NCI-H524 treated with DMSO at 0.1 percent for 48 hours (cell line): ENCODE results near the gene CATSPERZ.

Source experiments
- DNase-seq: peaks from one replicate; lab custom pipeline; 2025; lab: John Stamatoyannopoulos, UW

The CATSPERZ gene

DNA sequence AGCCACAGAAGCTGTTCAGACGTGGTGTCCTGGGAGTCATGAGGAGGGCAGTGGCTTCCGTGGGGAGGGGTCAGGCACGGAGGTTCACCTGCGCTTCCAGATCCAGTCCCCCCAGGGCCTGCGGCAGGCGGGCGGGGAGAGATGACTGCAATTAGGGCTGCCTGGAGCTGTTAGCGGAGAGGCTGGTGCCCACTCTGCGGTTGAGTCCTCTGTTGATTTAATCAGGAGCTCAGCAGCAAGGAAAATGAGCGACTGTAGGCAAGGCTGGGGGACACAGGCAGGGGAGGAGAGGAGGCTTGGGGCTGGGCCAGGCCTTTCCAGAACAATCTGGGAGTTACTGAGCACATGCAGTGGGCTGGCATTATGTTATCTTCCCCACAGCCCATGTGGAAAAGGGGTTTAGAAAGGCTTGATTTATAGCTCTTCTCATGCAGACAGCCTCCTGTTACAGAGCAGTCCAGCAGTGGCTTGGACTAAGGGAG lies 35.7 kb upstream of the CATSPERZ start:
- no peak for DNase-seq

DNA sequence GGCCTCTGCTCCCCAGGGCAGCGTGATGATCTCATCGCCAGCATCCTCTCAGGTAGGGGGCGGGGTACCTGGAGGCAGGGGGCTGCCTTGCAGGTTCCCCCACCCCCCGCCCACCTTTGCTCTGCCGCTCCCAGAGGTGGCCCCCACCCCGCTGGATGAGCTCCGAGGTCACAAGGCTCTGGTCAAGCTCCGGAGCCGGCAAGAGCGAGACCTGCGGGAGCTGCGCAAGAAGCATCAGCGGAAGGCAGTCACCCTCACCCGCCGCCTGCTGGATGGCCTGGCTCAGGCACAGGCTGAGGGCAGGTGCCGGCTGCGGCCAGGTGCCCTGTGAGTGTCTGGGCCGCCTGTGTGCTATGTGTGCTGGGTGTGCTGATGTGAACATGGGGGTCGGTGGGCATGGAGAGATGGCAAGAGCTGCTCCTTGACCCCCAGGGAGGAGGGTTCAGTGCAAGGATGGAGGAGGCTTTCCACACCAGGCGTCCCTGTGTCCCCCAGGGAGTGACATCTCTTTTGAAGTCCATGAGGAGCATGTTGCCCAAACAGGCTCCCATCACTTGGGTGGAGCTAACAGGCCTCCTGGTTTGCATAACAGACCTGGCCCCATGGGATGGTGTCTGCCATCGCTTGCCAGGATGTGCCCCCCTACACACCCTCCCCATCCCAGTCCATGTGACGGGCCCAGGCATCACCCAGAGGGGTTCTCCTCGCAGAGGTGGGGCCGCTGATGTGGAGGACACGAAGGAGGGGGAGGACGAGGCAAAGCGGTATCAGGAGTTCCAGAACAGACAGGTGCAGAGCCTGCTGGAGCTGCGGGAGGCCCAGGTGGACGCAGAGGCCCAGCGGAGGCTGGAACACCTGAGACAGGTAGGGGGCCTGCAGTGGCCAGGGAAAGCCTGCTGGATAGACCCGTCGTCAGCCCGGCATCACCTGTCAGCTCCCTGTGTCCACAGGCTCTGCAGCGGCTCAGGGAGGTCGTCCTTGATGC lies 34.7 kb upstream of the CATSPERZ start:
- DNase-seq: no peak

DNA sequence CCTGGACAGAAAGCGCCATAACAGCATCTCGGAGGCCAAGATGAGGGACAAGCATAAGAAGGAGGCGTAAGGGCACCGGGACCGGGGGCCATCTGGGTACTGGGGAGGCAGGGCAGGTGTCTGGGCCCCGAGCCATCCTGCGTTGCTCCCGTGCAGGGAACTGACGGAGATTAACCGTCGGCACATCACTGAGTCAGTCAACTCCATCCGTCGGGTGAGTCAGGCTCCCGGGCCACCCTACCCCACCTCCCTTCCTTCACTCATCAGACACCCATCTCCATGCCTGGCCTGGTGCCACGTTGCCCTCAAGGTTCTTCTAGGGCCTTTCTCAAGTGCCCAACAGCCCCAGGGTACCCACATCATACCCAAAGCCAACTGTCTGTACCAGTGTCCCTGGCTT lies 33.8 kb upstream of the CATSPERZ start:
- no peak for DNase-seq

DNA sequence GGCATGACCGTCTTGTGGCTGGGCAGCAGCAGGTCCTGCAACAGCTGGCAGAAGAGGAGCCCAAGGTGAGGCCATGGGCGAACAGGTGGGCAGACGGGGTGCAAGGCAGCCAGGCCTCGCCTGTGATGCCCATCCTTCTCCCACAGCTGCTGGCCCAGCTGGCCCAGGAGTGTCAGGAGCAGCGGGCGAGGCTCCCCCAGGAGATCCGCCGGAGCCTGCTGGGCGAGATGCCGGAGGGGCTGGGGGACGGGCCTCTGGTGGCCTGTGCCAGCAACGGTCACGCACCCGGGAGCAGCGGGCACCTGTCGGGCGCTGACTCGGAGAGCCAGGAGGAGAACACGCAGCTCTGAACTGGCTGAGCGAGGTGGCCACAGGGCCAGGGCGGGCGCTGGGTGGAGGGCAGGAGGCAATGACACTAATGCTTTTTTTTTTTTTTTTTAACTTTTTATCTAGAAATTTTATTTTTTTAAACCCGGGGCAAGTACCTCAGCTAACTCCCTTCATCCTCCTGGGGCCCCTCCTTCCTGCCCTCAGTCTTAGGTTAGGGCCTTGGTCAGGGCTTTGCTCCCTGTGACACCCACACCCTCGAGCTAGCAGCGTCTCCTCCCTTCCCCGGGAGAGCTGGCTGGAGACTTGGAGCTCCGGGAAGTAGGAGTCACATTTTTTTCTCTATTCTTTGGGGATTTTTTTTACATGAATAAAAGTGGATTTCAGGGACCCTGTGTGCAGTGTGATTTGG lies 32.8 kb upstream of the CATSPERZ start:
- DNase-seq: no peak

DNA sequence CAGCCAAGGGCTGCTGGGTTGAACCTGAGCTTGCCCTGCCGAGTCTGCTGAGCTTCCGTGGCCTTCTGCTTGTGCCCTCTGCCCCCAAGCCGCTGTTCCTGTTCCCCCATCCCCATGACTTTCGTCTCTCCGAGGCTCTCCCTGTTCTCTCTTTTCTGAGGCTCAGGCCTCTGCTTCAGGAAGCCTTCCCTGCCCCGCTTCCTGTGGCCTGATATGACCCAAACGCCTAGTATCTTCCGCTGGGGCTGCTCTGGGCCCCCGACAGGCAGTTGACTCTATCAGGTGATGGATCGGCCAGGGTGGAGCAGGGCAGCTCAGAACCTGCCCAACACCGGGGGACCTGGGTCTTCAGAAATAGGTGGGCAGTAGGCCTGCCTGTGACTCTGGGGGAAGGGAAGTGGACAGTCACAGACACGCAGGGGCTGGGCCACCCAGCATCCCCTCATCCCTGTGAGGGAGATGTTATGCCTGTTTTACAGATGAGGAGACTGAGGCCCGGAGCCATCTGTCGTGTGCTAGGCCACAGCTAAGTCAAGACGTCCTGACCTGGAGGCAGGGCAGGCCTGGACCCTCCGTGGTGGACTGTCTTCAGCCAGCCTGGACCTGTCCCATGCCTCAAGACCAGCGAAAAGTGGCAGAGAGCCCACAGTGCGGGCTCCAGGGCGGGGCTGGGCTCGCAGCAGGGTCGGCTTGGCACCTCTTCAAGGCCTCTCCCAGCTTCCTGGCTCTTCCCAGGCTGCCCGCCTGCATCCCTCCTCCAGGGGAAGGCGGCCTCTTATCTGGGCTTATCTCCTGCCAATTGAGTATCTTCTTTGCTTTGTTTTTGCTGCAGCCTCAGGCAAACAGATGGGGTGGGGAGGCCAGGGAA lies 31.9 kb upstream of the CATSPERZ start:
- DNase-seq: no peak

DNA sequence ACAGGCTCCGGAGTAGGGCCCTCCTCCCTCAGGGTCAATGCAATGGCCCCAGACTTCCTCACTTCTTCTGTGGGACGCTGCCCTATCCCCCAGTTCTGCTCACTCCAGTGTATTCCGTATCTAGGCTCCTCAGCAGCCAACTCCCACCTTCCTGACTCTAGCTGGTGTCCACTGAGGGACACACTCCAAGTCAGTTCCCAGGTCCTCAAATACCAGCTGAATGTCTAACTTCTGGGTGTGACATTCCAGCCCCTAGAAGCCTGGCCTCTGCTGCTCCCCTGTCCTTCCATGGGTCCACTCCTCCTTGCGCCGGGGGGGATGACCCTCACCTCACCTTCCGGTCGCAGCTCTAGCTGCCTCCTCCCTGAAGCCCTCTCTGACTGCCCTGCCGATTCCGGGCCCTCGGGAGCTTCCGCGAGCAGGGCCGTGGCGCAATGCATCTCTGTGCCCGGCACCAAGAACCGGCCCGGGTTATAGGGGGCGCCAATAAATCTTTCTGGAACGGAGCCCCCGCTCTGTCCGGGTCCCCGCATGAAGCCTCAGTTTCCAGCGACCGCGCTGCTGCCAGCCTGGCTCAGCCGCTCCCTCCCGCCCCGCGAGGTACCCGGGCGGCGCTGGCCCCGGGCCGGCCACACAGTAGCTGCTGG lies 31.1 kb upstream of the CATSPERZ start:
- DNase-seq: no peak

DNA sequence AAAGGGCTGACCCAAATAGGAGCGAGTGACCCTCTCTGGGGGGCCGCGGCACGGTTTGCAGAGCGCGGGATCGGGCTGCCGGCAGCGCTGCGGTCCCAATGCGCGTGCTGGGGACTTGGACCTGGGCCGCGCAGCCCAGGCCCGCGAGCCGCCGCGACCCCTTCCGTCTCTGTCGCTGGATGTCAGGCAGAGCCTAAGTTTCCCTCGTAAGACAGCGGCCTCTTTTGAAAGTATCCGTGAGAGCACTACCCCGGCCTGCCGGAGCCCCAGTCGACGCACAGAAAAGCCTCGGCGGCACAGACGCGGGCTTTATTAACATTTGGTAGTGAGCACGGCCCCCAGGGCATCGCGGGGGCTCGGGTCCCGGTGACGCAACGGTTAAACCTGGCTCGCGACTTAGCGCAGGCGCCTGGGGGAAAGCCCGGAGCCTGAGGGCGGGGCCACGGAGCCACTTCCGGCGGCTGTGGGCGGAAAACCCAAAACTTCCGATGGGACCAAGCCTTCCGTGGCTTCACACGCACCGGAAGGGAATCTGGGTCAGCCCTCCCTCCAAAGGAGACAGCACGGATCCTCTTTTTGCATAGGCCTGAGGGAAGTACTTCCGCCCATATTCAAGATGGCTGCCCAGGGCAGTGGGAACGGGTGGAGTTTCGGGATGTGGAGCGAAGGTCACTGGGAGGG lies 30.5 kb upstream of the CATSPERZ start:
- peak; percentile 93 for DNase-seq

DNA sequence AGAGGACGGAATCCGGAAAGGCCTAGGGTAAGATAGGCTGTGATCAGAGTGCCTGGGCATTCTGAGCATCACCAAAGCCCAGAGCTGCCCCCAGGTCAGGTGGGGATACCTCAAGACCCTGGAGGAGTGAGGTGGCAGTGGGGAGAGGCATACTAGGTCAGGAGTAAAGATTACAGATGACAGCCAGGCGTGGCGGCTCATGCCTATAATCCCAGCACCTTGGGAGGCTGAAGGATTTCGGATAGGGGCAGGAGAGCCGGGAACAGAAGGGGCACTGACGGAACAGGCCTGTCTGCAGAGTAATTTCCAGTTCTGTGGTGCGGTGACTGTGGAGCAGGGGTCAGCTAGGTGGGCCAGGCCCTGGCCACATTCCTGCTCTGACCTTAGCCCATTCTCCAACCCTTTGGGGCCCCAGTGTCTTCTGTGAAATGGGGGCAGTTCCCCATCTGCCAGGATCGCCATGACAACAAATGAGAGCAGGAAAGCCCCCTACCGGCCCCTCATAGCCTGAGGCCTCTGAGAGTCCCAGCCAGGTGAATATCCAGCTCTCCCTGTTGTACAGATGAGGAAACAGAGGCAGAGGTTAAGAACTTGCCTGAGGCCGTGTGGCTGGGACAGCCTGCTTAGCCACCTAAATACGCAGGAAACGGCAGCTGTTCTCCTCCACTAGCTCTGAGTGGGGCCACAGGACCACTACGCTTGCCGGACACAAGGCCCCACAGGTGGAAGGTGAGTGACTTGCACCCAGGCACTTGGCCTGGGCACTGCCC lies 24.9 kb upstream of the CATSPERZ start:
- no peak for DNase-seq

DNA sequence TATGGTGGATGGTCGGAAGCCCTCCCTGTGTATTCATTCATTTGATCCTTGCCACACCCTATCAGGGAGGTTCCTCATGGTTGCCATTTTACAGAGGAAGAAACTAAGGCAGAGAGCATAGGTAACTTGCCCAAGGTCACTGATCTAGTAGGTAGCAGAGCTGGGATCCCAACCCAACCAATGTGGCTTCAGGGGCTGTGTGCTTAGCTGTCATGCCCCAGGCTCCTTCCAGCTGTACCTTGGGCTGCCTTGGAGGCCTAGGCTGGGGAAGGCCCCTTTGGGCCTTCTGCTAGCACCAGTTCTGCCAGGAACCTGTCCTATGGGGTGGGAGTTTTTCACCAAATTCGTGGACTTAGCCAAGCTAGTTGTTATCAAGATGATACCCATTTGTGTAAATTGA lies 24.3 kb upstream of the CATSPERZ start:
- DNase-seq: no peak

DNA sequence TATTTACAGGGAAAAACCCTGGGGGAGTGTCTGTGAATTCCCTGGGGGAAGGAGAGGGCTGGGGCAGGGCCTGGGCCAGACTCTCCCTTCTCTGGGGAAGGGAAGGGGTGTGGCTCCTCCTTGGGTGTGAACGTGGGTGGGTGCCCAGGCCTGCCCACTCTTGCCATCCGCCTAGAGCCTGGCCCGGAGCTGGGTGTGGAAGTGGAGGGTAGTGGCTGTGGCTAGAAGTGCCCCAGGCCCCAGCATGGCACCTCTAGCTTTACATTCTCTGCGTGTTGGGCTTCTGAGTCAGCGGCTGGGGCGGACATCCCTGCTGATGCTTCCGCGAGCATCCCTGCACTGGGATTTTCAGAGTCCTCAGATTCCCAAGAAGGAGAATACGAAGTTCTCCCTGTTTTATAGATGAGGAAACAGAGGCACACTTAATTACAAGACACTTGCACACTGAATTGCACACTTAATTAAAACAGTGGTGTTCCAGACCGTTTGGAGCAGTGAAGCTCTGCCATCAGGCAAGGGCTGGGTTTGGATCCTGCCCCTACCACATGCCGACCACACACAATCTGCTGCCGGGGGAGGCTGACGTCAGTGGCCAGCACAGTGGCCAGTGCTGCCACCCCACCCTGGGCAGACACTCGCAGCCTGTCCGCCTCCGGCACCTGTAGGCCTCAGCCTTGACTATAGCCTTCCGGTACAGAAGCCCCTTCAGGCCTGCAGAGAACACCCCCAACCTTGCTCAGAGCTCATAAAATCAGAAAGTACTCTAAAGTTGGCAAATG lies 23.3 kb upstream of the CATSPERZ start:
- no peak for DNase-seq

DNA sequence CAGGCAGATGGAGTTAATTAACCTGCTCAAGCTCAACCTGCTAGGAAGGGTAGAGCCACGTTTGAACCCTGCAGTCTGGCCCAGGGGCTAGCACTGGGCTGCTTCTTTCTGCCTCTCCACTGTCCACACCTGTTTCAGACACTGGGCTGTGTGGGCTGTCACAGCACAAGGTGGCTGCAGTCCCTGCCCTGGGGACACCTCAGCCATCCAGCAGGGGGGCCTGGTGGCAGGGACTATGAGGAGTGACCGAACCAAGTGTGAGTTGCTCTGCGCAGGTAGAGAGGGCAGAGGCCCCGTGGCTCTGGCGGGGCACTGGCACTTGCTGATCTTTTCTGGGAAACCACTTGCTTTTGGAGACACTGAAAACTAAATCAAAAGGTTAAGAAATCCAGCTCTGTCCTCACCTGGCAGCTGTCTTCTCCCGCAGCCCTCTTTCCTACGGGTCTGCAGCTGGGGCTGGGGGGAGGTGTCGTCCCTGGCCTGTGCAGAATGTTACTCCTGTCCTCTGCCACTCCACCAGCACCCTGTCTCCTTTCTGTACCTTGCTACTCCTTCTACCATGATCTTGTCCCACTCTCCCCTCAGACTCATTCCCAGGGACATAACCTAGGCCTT lies 21.5 kb upstream of the CATSPERZ start:
- no peak for DNase-seq

DNA sequence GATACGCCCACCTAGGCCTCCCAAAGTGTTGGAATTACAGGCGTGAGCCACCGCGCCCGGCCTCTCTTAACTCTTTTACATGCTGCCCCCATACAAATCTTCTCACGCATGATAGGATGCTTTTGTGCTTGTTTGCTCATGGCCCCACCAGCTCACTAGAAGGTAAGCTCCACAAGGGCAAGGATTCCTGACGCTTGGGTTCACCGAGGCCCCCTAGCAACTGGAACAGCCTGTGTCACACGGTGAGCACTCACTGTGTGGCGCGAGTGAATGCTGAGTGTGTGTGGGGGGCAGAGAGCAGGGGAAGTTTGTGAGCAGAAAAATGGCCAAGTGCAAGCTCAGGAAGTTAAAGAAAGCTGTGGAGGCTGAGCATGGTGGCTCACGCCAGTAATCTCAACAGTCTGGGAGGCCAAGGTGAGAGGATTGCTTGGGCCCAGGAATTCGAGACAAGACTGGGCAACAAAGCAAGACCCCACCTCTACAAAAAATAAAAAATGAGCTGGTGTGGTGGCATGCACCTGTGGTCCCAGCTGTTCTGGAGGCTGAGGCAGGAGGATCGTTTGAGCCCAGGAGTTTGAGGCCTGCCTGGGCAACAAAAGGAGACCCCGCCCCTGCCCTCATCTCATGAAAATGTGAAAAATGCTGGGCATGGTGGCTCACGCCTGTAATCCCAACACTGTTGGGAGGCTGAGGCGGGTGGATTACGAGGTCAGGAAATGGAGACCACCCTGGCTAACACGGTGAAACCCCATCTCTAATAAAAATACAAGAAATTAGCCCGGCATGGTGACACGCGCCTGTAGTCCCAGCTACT lies 18.0 kb upstream of the CATSPERZ start:
- no peak for DNase-seq

DNA sequence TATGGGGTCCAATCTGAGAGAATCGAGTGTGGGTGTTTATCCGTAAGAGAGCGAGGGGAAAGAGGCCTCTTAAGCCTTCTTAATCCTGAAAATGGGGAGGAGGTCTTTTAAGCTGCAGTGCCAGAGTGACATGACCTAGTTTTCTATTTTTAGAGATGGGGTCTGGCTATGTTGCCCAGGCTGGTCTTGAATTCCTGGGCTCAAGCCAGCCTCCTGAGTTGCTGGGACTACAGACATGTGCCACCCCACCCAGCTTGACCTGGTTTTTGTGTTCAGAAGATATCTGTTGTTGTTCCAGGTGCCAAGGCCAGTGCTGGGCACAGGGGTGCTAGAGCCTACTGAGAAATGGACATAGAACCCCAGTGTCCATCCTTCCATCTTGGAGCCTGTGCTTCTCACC lies 17.1 kb upstream of the CATSPERZ start:
- no peak for DNase-seq

DNA sequence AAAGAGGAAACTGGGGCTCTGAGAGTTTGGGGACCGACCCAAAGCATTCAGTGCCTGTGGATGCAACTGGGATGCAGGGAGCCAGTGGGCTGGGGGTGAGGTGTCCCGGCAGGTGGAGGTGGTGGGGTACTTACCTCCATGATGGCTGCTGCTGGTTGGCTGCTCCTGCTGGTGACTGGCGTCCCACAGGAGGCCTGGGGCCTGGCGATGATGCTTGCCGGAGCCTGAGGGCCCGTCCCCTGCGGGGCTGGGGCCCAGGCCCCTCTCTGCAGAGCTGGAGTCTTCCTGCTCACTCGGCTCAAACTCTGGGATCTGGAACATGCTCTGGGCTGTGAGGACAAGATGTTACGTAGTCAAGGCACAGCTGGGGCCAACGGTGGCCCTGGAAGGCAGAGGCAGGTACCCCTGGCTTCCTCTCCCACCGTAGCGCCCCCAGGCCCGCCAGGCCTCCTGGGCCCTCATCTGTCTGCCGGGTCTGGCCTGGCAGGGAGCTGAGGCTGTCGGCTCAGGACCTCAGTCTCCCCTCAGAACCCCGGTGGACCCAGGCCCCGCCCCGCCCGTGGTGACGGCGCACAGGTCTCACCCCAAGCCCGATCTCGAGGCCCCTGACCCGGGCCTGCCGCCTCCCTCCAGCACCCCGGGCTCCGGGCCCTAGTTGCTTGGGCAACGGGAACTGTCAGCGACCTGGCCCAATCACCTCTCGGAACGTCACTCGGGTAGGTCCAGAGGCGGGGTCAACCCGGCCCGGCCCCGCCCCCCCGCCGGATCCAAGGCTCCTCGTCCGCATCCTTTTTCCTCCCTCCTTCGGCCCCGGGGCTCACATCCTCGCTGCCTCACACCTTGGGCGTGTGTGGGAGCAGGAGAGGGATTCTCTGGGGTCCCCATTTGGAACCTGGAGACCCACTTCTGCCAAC lies 15.9 kb upstream of the CATSPERZ start, which contains the start of gene BAD:
BAD (minus strand) TSS at position 618 of the 914 bp plus-strand sequence; CDS start at position 321, 297 bp downstream.
- DNase-seq: peak; percentile 27

DNA sequence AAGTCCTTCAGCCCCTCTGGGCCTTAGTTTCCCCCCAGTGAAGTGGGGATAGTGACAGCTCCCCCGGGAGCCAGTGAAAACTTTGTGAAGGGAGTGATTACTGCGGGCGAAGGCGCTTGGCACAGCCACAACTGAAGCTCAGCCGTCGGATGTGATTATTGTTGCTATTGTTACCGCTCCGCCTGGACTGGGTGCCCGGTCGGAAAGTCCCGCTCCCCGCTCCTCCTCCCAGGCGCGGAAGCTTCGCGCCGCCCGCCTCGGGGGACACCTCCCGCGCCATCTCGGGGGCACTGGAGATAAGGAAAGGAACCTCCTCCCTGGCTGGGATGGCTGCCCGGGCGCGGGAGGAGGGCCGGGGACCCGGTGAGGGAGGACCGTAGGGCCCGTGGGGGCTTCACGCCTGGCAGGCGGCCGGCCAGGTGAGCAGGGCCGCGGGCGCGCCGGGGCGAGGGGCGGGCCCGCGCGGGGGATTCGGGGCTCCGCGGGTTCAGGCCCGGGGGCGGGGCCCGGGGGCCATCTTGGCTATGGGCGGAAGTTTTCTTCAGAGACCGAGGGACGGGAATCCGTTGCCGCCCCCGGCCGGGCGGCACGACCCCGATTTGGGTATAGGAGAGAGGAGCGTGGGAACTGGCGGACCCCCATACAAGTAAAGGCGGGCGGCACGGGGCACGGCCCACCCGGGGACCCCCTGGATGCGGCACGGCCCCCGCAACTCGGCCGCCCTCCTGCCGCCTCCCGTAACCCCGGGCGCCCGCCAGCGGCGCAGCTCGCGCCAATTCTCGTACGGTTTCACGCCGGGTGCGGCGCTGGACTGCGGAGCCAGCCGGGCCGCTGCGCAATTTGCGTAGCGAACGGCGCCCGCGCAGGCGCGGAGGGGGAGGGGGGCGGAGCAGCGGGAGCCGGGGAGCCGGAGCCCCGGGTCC lies 14.9 kb upstream of the CATSPERZ start, which contains the start of gene GPR137:
GPR137 (plus strand) TSS at position 887 of the 923 bp plus-strand sequence. CDS start 677 bp downstream, outside the sequence.
- DNase-seq: no peak
